Sigmoid colon (tissue), 7 donors: Measurements from ENCODE around the gene ACOXL. TPM values are rescaled to one million over a fixed set of nuclear protein-coding genes. Genes with fewer than 3 reads are reported as not detected.

Experiments
- DNase-seq: peaks from one replicate; pipeline ENCODE4 v3.0.0-alpha.2; 2019
- H3K27ac ChIP-seq, 4 donors: fragments of 200-600 bp; sonication (generic); one replicate each; pipeline ENCODE4 v1.5.1; 2016 to 2019; ENCODE audit warnings: mild to moderate bottlenecking in 1 of 4
- H3K27me3 ChIP-seq, 3 donors: fragments of 200-600 bp; sonication (generic); one replicate each; pipeline ENCODE4 v1.5.1; 2019; ENCODE audit warnings: mild to moderate bottlenecking in 1 of 3
- H3K36me3 ChIP-seq, 4 donors: fragments of 200-600 bp; sonication (generic); one replicate each; pipeline ENCODE4 v1.5.1; 2016 to 2019
- H3K4me1 ChIP-seq, 4 donors: fragments of 200-600 bp; sonication (generic); one replicate each; pipeline ENCODE4 v1.5.1; 2017 to 2019
- H3K4me3 ChIP-seq, 4 donors: fragments of 200-600 bp; sonication (generic); one replicate each; pipeline ENCODE4 v1.5.1; 2017 to 2019; ENCODE audit warnings: mild to moderate bottlenecking in 2 of 4, moderate library complexity in 1 of 4
- H3K9me3 ChIP-seq, 4 donors: fragments of 200-600 bp in 3 of 4; sonication (generic) in 3 of 4; one replicate each; pipeline versions ENCODE4 v1.5.1 to v1.6.1; 2013 to 2019
- EP300 ChIP-seq, 4 donors: sonication (generic); formaldehyde crosslinking; IDR thresholded peaks; one replicate each; pipeline ENCODE4 v1.6.1; 2017; ENCODE audit warnings: antibody characterized with exemption in 4 of 4
- POLR2A ChIP-seq, 2 donors: fragments of 450-650 bp; IDR thresholded peaks; one replicate each; pipeline ENCODE4 v1.6.1; 2016; ENCODE audit warnings: antibody characterized with exemption in 2 of 2, mild to moderate bottlenecking in 2 of 2, moderate library complexity in 2 of 2
- POLR2AphosphoS5 ChIP-seq, 4 donors: sonication (generic); formaldehyde crosslinking; IDR thresholded peaks; one replicate each; pipeline ENCODE4 v1.6.1; 2017; ENCODE audit warnings: antibody characterized with exemption in 4 of 4
- WGBS, 2 donors: extraction: QIAGEN DNeasy Blood & Tissue Kit; methylation state at CpG; one replicate each; pipeline ENCODE4 v1.1.7; 2013; 5-methylcytosine and 5-hydroxymethylcytosine counted together
- intact Hi-C: fragments of 100-400 bp; cut with DNase I; formaldehyde crosslinking; loops from one replicate; pipeline ENCODE4 v1.15.1; 2023
- polyA plus RNA-seq, 3 donors: library from polyadenylated mRNA; stranded (reverse); fragments of 200-250 nt; gene quantifications; one replicate each; pipeline ENCODE4 v1.2.3, GENCODE V29; 2013
- total RNA-seq, 4 donors: library from RNA; depleted of rRNA; stranded (reverse); fragments of >200 nt; gene quantifications; one replicate each; pipeline ENCODE4 v1.1.0, GENCODE V29; 2016
- TF ChIP-seq, protein P1 (sequence below), 4 experiments: fragments of 450-650 bp in 3 of 4; fragments of 200-600 bp in 1 of 4; IDR thresholded peaks; one replicate each; pipeline ENCODE4 v1.5.1; 2016 to 2019; ENCODE audit warnings: antibody characterized with exemption in 4 of 4, mild to moderate bottlenecking in 3 of 4, moderate library complexity in 2 of 4
- donor health status: healthy with polysubstance abuse.
- donor health status: Bipolar disorder and iron deficiency.
- donor health status: healthy.

The ACOXL gene
- total and polyA plus RNA-seq, 7 donors: 0.45 TPM; not detected in 6

DNA sequence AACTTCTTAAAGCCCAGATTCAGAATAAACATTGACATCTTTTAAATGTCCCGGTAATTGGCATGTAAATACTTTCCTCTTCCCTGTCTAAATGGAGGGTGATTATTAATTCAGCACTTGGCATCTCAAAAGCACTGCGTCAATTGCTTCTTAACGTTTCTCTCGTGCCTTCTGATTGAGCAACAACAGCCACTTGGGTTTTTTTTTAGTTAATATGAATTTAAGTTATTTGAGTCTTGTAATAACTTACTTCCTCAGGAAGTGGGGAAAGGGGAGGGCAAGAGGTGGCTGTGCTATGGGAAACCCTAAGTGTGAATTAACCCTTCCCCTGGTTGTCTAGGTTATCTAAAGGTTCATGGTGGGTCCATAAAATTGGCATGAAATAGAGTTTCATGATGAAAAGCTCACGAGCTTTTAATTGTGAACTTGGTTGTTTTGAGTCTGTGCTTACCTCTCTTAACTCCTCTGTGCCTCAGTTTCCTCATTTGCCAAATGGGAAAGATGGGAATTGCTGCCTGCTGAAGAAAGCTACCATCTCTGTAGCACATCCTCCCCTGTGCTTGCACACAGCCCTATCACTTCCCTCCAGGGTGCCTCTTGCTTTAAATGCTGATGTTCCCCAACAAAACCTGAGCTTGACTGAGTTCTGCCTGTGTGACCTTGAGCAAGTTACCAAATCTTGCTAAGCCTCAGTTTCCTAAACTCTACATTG, 262.0 kb downstream of the ACOXL start:
- peaks cover 0 to 3% (median 0%) of the 10 kb centered on the region in 4 donors for H3K9me3 ChIP-seq
- no peak for TF ChIP-seq EP300 (IDR thresholded peaks at IDR 0.05)
- no peak for TF ChIP-seq POLR2AphosphoS5 (IDR thresholded peaks at IDR 0.05)
- no peak for TF ChIP-seq POLR2A (IDR thresholded peaks at IDR 0.05)
- TF ChIP-seq, protein P1, sequence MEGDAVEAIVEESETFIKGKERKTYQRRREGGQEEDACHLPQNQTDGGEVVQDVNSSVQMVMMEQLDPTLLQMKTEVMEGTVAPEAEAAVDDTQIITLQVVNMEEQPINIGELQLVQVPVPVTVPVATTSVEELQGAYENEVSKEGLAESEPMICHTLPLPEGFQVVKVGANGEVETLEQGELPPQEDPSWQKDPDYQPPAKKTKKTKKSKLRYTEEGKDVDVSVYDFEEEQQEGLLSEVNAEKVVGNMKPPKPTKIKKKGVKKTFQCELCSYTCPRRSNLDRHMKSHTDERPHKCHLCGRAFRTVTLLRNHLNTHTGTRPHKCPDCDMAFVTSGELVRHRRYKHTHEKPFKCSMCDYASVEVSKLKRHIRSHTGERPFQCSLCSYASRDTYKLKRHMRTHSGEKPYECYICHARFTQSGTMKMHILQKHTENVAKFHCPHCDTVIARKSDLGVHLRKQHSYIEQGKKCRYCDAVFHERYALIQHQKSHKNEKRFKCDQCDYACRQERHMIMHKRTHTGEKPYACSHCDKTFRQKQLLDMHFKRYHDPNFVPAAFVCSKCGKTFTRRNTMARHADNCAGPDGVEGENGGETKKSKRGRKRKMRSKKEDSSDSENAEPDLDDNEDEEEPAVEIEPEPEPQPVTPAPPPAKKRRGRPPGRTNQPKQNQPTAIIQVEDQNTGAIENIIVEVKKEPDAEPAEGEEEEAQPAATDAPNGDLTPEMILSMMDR (IDR thresholded peaks at IDR 0.05): no peak
- no peaks in the 10 kb centered on the region for H3K27me3 ChIP-seq
- peaks cover 0 to 21% (median 8%) of the 10 kb centered on the region in 4 donors for H3K4me1 ChIP-seq
- whole genome bisulfite sequencing, 2 donors: 42 to 67% methylated on average over 5 of the region's 5 CpGs
- H3K36me3 ChIP-seq: no peaks in the 10 kb centered on the region
- no peak overlapping the region for H3K4me3 ChIP-seq
- DNase-seq: no peak
- intact Hi-C loops: no loop called here
- no peak overlapping the region for H3K27ac ChIP-seq

DNA sequence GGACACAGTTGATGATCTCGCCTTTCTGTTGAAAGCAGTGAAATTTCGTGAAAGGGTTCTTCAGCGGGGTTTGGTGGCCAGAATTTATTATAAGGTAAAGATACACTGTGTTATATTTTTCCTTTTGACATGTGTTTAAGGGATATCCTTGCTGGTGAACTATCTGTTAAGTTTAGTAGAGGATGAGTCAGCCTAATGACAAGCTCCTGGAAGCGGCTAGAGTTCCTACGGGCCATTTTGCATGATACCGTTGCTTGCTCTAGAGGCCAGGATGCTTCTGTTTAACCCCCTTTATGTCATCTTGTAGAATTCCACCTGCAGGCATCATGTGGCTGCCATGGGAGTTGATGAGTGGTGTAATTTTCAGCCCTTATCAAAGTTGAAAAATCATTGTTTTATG, 263.5 kb downstream of the ACOXL start:
- Histone ChIP-seq H3K4me1 (peaks cover 0 to 21% (median 8%) of the 10 kb centered on the region in 4 donors), H3K36me3 (no peaks in the 10 kb centered on the region), H3K9me3 (peaks cover 0 to 3% (median 0%) of the 10 kb centered on the region in 4 donors), H3K27me3 (no peaks in the 10 kb centered on the region), H3K27ac (no peak overlapping the region), H3K4me3 (no peak overlapping the region)
- TF ChIP-seq POLR2A (IDR thresholded peaks at IDR 0.05): no peak
- TF ChIP-seq, protein P1 (IDR thresholded peaks at IDR 0.05): no peak
- TF ChIP-seq EP300 (IDR thresholded peaks at IDR 0.05): no peak
- TF ChIP-seq POLR2AphosphoS5 (IDR thresholded peaks at IDR 0.05): no peak
- 92 to 93% methylated on average over 6 of the region's 6 CpGs for WGBS, 2 donors
- DNase-seq: no peak
- intact Hi-C loops: no loop called here

DNA sequence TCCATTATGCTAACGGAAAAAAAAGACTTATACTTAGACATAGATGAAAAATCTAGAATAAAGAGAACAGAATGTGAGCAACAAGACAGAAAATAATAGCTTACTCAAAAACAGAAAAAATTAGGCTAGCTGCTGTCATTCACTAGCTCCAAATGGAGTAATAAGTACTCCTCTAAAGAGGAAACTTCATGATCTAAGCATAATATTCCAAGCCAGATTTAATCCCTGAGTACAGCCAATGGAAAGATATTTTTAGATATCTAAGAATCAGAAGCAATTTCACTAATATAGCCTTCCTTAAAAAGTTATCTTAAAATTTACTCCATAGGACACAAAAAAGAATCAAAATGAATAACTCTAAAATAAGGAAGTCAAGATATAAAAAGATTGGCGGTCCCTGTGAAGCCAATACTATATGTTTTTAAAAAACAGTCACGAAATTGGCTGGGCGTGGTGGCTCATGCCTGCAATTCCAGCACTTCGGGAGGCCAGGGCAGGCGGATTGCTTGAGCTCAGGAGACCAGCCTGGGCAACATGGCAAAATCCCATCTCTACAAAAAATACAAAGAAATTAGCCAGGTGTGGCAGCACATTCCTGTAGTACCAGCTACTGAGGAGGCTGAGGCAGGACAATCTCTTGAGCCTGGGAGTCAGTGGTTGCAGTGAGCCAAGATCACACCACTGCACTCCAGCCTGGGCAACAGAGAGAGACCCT, 265.1 kb downstream of the ACOXL start:
- H3K9me3 ChIP-seq: peaks cover 0 to 3% (median 0%) of the 10 kb centered on the region in 4 donors
- peaks cover 0 to 10% (median 2%) of the 10 kb centered on the region in 4 donors for H3K4me1 ChIP-seq
- H3K36me3 ChIP-seq: no peaks in the 10 kb centered on the region
- intact Hi-C loops: no loop called here
- DNase-seq: no peak
- no peaks in the 10 kb centered on the region for H3K27me3 ChIP-seq
- no peak overlapping the region for H3K27ac ChIP-seq
- no peak overlapping the region for H3K4me3 ChIP-seq
- WGBS, 2 donors: 16 to 63% methylated on average over 6 of the region's 6 CpGs
- no peak for TF ChIP-seq POLR2AphosphoS5 (IDR thresholded peaks at IDR 0.05)
- no peak for TF ChIP-seq EP300 (IDR thresholded peaks at IDR 0.05)
- TF ChIP-seq, protein P1 (IDR thresholded peaks at IDR 0.05): no peak
- no peak for TF ChIP-seq POLR2A (IDR thresholded peaks at IDR 0.05)

DNA sequence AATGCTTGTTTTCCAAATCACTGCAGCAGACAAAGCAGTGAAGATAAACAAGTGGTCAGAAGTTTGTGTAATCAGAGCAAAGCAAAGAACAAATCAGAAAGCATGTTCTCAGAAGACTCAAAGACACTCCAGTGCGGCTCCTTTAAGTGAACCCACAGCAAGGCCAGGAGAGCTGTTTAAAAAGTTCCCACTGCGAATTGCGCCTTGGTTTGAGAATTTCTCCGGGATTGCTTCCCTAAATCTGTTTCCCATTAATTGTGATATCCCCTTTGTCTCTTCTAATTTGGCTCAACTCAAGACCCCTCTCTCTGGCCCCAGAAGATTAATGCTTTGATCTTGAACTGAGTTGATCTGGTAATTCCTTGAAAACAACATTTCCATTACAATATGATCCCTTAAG, 265.9 kb downstream of the ACOXL start:
- TF ChIP-seq POLR2AphosphoS5 (IDR thresholded peaks at IDR 0.05) (no peak), POLR2A (IDR thresholded peaks at IDR 0.05) (no peak), EP300 (IDR thresholded peaks at IDR 0.05) (no peak)
- TF ChIP-seq, protein P1 (IDR thresholded peaks at IDR 0.05): no peak
- Histone ChIP-seq H3K4me1 (peaks cover 0 to 8% (median 0%) of the 10 kb centered on the region in 4 donors), H3K4me3 (no peak overlapping the region), H3K36me3 (no peaks in the 10 kb centered on the region), H3K27me3 (no peaks in the 10 kb centered on the region), H3K9me3 (peaks cover 0 to 3% (median 0%) of the 10 kb centered on the region in 4 donors), H3K27ac (no peak overlapping the region)
- DNase-seq: no peak
- intact Hi-C loops: no loop called here
- 20 to 61% methylated on average over 4 of the region's 4 CpGs for WGBS, 2 donors
